Activated CD4-positive, alpha-beta T cell treated with anti-CD3 and anti-CD28 coated beads for 24 hours (primary cell): ENCODE results near the gene SMOC2.
"Not testable (repeated sequence)": the region's sequence is repeated elsewhere in the genome, so short reads cannot be mapped to it uniquely, and the experiment has no call there.

Experiments used
- DNase-seq, 2 donors: peaks; one replicate each; pipeline ENCODE4 v3.0.0-alpha.2; 2020; ENCODE audit warnings: low read depth in 2 of 2

The SMOC2 gene

GRCh38 chr6:168681748-168682147 is 240.8 kb downstream of the SMOC2 start:
- DNase-seq = no peak

GRCh38 chr6:168683621-168684020 is 242.6 kb downstream of the SMOC2 start:
- no peak for DNase-seq

- DNase-seq = no peak
These were observed 243.5 kb downstream of the SMOC2 start for GRCh38 chr6:168684471-168684870.

GRCh38 chr6:168684906-168685305 is 243.9 kb downstream of the SMOC2 start:
- no peak for DNase-seq

- DNase-seq = no peak
These were observed 245.2 kb downstream of the SMOC2 start for GRCh38 chr6:168686029-168686738.

GRCh38 chr6:168686831-168687730 is 246.1 kb downstream of the SMOC2 start:
- no peak for DNase-seq

- DNase-seq = no peak
These were observed 249.3 kb downstream of the SMOC2 start for GRCh38 chr6:168690271-168690670.

GRCh38 chr6:168691774-168692173 is 250.8 kb downstream of the SMOC2 start:
- no peak for DNase-seq

GRCh38 chr6:168692193-168692914 is 251.4 kb downstream of the SMOC2 start:
- DNase-seq = no peak

- not testable (repeated sequence) for DNase-seq
These were observed 251.9 kb downstream of the SMOC2 start for GRCh38 chr6:168692915-168693257.

GRCh38 chr6:168694797-168695196 is 253.8 kb downstream of the SMOC2 start:
- DNase-seq = not testable (repeated sequence)

GRCh38 chr6:168695701-168696100 is 254.7 kb downstream of the SMOC2 start:
- DNase-seq = no peak

GRCh38 chr6:168698923-168699322 is 257.9 kb downstream of the SMOC2 start:
- DNase-seq = no peak

- DNase-seq = no peak
These were observed 258.8 kb downstream of the SMOC2 start for GRCh38 chr6:168699631-168700295.

GRCh38 chr6:168700880-168701279 is 259.9 kb downstream of the SMOC2 start:
- DNase-seq = no peak

GRCh38 chr6:168703990-168704389 is 263.0 kb downstream of the SMOC2 start:
- DNase-seq = no peak

GRCh38 chr6:168704678-168705077 is 263.7 kb downstream of the SMOC2 start:
- no peak for DNase-seq

GRCh38 chr6:168705271-168705670 is 264.3 kb downstream of the SMOC2 start:
- not testable (repeated sequence) for DNase-seq

GRCh38 chr6:168706471-168707177 is 265.6 kb downstream of the SMOC2 start:
- DNase-seq = no peak

GRCh38 chr6:168708526-168708925 is 267.5 kb downstream of the SMOC2 start:
- DNase-seq = no peak

GRCh38 chr6:168708984-168709383 is 268.0 kb downstream of the SMOC2 start:
- no peak for DNase-seq
